HuH-7 (cell line): ENCODE data around the gene XAB2.
A peak's percentile ranks its signal among the peaks of the same experiment; 100 is the strongest.

Source experiments
- DNase-seq: peaks from one replicate; pipeline ENCODE4 v3.0.0; 2011; ENCODE audit warnings: low spot score

XAB2 gene

DNA sequence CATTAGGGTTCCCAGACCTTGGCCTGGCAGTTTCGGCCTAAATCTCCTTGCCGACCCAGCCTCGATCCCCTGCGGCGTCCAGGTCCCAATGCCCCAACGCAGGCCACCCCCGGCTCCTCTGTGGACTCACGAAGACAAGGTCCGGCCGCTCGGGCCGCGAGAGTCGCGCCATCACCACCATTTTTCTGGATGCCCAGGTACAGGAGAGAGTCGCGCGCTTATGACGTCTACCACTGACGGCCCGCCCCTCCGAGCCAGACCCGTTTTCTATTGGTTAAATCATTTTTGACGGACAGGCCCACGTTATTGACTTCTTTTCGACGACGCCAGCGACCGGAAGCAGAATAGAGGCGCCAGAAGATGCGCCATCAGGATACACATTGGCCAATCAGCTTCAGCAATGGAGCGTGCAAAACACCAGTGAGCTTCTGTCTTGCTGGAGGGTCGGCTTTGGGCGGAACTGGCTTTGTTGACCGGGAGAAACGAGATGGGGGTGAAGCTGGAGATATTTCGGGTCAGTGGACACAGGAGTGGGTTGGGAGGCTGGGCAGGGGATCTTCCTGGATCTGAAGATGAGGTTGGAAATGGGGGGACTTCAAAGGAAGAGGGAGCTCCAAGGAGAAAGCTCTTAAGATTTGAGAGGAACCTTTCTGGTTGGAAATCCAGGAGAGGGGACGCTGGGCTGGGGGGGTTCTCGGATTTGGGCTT lies at the start of gene XAB2, which contains the start of gene PET100:
Gene XAB2, minus strand, starts transcription at position 199 of the 708 bp plus-strand sequence. Its CDS starts 18 bp downstream, at position 181.
Gene PET100, plus strand, starts transcription at position 447 of the 708 bp plus-strand sequence. Its CDS starts 41 bp downstream, at position 488.
- DNase-seq: peak; percentile 99

DNA sequence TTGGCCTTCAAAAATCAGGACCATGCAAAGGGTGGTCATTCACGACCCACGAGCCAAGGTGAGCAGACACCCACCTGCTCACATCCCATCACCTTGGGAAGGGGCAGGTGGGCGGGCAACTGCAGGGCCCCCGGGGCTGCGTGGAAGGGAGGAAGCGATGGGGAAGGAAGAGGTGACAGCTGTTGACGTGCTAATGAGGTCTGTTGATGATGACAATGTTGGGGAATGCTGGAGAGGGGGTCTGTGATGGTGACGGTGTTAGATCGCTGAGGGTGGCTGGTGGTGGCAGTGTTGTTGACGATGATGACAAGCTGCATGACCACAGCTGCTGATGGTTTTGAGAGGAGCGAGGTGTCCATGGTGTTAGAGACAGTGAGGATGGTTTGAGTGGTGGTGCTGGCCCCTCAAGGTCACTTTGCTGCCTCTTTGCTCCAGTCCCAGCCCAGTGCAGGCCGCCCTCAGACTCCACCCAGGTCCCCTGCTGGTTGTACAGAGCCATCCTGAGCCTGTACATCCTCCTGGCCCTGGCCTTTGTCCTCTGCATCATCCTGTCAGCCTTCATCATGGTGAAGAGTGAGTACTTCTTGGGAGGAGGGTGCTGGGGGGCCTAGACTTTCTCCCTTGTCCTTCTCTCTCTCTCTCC lies 48.4 kb upstream of the XAB2 start:
- DNase-seq: peak; percentile 30

DNA sequence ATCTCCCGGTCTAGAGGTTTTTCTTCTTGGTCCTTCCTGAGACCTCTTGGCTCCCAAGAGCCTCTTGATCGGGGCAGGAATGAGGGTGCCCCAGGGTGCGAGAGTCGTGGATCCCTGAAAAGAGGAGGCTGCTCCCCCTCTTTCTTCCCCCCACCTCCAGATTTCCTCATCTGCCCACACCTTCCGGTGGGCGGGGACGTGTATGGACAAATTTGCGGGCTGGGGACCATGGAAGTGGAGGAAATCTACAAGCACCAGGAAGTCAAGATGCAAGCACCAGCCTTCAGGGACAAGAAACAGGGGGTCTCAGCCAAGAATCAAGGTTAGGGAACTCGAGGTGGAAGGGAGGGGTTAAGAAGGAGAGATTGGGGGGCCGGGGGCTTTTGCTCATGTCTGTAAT lies 47.5 kb upstream of the XAB2 start, which contains the start of gene MCEMP1:
Gene MCEMP1, plus strand, starts transcription at position 237 of the 400 bp plus-strand sequence. Its CDS starts 31 bp downstream, at position 268.
- no peak for DNase-seq

DNA sequence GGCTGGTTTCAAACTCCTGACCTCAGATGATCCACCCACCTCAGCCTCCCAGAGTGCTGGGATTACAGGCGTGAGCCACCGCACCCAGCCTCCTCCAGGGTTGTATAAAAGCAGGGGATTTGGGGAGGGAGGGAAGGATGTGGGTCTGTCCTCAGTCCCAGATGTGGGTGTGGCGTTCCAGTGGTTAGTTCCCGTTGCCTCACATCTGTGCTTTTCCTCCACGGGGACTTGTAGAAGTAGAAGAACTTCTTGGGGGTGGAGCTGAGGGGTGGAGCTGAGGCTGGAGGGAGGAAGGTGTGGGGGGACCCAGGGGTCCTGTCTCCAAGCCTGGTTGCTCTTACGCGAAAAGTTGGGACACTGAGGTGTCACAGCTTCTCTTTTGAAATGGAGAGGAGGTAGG lies 47.0 kb upstream of the XAB2 start:
- DNase-seq: no peak

DNA sequence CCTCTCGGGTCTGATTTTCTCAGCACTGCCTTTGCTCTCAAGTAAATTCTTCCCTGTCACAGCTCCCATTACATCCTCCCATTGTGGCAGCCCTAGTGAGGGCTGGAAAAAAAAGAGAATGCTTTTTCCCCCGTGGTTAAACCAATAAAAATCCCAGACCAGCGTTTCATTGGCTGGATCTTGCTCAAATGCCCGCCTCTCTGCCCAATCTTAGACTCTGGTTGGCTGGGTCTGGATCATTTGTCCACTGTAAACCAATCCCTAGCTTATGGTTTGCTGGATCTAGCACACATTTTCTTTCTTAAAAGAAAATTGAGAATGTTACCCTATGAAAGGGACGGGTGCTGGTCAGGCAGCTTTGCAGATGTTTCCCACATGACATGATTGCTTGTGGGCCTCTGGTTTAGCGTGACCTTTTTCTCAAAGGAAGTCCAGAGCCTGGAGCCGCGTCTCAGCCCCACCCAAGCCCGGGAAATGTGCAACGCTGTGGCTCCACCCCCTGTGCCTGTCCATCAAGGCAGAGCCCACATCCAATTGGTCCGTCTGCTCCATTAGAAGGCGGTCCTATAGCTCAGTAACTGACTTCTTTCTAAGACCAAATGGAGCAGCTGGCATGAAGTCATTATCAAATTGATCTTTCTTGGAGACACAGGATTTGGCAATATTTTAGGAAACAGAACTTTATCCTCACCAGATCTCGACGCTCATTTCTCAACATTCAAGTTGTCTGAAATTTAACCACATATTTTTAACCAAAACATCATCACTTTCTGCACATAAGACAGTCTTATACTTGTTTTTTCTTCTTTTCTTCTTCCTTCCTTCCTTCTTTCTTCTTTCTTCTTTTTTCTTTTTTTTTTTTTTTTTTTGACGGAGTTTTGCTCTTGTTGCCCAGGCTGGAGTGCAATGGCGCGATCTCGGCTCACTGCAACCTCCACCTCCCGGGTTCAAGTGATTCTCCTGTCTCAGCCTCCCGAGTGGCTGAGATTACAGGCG lies 45.0 kb upstream of the XAB2 start:
- DNase-seq: peak; percentile 76

DNA sequence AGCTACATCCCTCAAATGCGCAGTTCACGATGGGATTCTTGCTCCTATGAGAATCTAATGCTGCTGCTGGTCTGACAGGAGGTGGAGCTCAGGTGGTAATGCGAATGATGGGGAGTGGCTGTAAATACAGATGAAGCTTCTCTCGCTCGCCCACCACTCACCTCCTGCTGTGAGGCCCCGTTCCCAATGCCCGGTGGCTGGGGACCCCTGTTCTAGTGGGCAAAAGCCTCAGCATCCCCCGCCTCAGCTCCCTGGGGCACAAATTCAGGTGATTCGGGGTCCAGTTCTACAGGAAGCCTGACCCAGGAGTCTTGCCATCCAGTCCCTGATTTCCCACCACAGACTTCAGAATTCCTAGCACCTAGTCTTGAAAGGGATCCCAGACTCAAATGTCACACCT lies 43.2 kb upstream of the XAB2 start:
- no peak for DNase-seq

DNA sequence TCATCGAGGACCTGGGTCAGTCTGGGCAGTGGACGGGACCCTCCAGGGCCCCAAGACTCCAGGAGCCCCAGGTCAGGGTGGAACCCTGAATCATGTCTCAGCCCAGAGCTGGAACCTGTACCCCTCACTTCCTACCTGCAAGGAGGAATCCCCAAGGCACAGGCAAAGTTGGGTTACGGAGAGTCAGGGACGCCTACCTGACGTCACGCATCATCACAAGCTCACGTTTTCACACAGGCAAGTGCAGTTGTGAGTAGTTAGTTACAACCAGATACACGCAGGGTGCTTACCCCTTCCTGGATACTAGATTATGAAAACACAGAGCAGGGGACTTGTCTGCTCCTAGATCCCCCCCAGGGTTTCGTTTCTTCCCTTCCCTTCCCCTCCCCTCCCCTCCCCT lies 41.4 kb upstream of the XAB2 start:
- no peak for DNase-seq

DNA sequence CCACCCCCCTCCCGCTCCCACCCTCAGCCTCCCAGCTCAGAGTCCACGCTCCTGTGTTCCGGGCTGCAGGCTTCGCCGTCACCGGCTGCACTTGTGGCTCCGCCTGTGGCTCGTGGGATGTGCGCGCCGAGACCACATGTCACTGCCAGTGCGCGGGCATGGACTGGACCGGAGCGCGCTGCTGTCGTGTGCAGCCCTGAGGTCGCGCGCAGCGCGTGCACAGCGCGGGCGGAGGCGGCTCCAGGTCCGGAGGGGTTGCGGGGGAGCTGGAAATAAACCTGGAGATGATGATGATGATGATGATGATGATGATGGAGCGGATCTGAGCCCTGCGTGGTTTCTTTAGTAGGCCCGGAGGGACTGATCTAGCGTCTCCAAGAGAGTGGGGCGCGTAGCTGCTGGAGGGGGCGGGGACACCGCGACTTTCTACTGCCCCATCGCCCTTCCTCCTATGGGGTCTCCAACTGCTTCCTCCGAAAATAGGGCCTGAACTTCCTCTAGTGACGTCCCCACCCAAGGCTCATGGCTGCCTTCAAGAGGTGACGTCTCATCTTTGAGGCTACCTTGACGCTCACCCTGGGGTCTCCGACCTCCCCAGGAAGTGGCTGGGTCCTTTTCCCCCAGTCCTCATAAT lies 40.9 kb upstream of the XAB2 start:
- no peak for DNase-seq

DNA sequence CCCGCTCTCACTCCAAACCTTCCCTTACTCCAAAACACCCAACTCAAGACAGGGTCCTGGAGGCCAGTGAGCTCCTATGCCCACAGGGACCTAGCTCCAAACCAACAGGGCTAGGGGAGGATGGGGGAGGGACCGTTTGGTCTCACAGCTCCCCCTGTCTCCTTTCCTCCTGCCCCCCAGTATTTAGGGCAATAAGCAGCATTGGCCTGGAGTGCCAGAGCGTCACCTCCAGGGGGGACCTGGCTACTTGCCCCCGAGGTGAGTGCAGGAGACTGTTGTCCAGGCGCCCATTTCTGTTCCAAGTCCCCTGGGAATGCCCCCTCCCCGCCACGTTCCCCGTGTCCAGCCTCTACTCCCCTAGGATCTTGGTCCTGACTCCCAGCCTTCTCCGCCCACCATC lies 40.3 kb upstream of the XAB2 start:
- DNase-seq: no peak

DNA sequence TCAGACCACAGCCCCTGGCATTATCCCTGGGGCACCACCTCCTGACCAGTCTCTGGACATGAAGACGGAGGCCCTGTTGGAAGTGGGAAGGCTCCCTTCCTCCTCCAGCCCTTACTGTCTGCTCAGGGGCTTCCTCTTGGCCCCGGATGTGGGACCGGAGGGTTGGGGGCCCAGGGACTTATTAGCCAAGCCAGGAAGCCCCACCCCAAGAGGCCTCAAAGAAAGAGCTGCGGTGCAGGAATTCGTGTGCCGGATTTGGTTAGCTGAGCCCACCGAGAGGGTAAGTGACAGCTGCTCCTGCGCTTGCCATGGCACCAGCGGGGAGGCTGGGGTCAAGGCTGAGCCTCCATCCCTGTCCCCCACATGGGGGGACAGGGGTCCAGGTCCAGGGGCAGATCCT lies 39.5 kb upstream of the XAB2 start, which contains the start of gene RETN:
Gene RETN, plus strand, starts transcription at position 208 of the 400 bp plus-strand sequence. CDS start 278 bp downstream, outside the sequence.
- DNase-seq: no peak

DNA sequence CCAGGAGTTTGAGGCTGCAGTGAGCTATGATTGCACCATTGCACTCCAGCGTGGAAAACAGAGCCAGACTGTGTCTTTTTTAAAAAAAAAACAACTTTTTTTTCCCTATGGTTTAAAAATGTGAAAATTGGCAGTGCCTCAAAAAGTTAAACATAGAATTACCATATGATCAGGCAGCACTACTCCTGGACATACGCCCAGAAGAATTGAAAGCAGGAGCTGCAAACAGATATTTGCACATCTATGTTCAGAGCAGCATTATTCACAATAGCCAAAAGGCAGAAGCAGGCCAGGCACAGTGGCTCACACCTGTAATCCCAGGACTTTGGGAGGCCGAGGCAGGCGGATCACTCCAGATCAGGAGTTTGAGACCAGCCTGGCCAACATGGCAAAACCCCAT lies 35.7 kb upstream of the XAB2 start:
- no peak for DNase-seq

DNA sequence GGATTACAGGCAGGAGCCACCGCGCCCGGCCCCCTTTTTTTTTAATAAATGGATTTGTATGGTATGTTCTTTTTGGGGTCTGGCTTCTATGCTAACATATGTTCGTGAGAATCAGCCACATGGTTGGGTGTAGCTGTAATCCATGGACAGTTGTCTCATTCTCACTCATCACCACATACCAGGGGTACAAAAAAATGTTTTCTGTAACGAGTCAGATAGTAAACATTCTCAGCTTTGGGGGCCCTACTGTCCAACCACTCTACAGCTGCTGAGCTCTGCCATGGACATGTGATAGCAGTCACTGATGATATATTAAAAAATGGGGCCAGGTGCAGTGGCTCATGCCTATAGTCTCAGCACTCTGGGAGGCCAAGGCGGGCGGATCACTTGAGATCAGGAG lies 34.4 kb upstream of the XAB2 start:
- DNase-seq: no peak

DNA sequence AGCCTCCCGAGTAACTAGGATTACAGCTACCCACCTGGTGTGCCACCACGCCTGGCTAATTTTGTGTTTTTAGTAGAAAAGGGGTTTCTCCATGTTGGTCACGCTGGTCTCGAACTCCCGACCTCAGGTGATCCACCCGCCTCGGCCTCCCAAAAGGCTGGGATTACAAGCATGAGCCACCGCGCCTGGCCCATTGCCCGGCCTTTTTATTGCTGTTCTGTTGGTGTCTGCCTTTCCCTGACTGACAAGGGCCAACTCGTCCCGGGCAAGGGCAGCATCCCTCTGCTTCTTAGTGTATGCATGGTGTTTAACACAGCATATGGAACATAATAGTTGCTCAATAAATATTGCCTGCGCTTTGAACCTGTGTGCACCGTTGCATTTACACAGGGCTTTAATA lies 33.3 kb upstream of the XAB2 start:
- DNase-seq: no peak

DNA sequence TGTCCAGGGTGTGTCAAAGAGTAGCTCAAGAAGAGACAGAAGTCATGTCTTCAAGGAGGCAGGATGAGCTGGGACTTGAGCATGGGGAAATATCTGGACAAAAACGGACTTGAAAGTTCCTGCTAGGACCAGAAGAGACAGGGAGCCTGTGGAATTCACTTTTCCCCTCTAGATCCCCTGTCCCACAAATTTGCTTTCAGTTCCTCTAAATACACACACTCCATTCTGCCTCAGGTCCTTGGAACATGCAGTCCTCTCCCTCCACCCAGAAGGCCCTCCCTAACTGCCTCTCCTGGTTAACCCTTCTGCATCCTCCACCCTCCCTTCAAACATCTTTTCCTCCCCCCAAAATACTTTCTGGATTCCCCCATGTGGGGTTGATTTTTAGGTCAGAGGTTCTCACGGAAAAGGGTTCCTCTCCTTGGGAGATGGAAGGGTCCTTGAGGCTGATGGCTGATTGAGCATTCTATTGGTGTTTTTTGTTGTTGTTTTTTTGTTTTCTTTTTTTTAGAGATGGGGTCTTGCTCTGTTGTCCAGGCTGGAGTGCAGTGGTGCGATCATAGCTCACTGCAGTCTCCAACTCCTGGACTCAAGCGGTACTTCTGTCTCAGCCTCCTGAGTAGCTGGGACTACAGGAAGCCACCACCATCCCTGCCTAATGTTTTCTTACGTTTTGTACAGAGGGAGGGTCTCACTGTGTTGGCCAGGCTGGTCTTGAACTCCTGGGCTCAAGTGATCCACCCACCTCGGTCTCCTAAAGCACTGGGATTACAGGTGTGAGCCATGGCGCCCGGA lies 32.6 kb upstream of the XAB2 start:
- DNase-seq: no peak

DNA sequence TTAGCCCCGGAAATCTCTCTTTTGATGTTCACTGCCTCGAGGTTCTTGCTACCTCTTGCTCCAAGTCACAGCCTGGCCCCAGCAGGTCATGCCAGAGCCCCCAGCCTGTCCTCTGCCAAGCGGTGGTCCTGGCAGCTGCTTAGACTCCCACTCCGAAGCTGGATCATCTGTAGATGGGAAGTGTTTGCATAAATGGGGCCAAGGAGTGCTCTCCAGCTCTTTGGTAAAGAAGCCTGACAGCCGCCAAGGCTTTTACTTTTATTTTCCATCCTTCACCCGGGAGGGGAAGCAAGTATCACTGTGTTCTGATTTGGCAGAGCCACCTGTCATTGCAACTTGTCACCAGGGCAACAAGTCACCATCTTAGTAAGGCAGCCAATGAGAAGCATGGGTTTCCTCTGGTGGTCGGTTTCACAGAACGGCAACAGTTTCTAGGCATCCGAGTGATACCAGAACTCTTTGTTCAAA lies 28.9 kb upstream of the XAB2 start:
- no peak for DNase-seq

DNA sequence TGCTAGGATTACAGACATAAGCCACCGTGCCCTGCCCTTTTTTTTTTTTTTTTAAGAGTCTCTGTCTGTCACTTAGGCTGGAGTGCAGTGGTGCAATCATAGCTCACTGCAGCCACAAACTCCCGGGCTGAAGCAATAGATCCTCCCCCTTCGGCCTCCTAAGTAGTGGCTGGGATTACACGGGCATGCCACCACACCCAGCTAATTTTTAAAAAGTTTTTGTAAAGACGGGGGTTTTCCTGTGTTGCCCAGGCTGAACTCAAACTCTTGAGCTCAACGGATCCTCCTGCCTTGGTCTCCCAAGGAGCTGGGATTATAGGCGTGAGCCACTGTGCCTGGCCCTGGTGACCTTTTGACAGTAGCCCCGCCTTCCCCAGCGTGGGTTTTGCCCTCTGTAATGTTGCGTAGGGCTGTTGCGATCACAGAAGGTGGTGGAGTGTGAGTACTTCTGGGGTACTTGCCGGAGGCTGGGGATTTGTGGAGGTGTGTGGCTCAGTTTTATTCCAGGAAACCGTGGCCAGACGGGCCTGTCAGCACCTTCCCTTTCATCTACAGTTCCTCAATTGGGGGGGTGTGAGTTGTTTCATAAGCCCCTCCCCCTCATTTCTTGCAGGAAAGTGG lies 27.9 kb upstream of the XAB2 start:
- no peak for DNase-seq

DNA sequence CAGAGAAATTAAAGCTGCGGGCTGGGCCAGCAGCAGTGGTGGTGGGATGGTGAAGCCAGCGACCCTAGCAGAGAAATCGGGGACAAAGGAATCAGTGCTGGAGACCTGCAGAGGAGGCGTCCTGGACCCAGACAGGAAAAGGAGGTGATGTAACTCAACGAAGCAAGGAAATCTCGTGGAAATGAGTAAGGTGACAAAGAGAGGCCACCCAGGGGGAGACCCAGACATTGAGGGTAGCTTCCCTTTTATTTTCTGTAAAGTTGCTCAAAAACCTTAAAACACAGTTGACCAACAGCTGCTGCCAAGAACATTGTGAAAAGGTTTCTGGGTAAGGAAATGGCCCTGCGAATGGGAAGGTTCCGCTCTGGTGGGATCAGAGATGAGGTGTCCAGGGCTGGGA lies 26.2 kb upstream of the XAB2 start:
- no peak for DNase-seq

DNA sequence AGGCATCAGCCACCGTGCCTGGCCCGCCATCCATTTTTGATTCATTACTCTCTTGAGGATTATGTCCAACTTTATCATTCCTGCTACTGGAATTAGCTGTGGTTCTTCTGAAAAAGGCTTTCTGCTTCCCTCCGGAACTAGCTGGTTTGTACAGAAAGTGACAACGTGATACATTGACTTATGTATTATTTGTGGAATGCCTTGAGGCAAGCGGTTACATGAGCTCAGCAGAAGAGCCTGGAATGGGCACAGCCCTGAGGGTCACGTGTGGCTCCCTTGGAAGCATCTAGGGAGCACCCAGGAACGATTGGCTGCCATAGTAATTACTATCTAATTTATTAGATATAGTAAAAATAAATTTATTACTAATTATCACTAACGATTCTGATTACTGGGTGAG lies 25.1 kb upstream of the XAB2 start:
- no peak for DNase-seq

DNA sequence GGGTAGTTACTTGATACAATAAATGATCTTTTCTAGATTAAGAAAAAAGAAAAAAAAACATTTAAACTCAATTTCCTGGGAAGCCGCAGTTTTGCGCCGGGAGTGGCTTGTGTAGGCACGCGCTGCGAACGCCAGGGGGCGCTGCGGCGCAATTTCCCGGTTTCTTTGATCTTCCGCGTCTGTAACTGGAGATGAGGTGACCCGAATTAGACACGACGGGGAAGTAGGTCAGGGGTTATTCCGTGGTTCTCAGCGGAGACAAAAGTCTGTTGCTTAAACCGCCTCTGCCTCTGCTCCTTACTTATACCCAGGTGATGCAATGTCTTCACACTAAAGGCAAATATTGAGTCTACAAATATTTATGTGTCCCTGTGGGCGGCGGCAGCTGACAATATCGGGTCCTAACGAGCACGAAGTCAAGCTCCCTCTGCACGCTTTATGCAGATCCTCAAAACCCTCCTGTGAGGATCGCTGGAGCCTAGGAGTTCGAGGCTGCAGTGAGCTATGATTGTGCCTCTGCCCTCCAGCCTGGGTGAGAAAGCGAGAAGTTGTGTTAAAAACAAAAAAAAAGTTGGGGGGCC lies 22.8 kb upstream of the XAB2 start:
- DNase-seq: peak; percentile 91

DNA sequence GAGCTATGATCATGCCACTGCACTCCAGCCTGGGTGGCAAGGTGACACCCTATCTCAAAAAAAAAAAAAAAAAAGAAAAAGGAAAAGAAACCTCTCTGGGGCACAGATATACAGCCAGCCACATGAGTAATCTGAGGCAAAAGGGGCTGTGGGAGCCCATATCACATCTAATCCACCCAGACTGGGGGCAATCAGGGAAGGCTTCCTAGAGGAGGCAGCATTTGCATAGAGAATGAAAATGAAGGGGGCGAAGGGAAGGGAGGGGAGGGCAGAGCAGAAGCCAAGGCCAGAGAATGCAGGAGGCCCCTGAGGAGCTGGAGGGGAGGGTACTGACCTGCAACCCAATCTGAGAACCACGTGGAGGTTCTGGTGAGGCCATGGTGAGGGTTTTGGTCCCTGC lies 20.8 kb upstream of the XAB2 start:
- no peak for DNase-seq
